NCI-H187 treated with DMSO at 0.1 percent for 48 hours (cell line): ENCODE results near the gene PGM2L1.
"Not testable (repeated sequence)": the region's sequence is repeated elsewhere in the genome, so short reads cannot be mapped to it uniquely, and the experiment has no call there.

Experiments used
- DNase-seq: peaks from one replicate; lab custom pipeline; 2025; lab: John Stamatoyannopoulos, UW

PGM2L1 gene

DNA sequence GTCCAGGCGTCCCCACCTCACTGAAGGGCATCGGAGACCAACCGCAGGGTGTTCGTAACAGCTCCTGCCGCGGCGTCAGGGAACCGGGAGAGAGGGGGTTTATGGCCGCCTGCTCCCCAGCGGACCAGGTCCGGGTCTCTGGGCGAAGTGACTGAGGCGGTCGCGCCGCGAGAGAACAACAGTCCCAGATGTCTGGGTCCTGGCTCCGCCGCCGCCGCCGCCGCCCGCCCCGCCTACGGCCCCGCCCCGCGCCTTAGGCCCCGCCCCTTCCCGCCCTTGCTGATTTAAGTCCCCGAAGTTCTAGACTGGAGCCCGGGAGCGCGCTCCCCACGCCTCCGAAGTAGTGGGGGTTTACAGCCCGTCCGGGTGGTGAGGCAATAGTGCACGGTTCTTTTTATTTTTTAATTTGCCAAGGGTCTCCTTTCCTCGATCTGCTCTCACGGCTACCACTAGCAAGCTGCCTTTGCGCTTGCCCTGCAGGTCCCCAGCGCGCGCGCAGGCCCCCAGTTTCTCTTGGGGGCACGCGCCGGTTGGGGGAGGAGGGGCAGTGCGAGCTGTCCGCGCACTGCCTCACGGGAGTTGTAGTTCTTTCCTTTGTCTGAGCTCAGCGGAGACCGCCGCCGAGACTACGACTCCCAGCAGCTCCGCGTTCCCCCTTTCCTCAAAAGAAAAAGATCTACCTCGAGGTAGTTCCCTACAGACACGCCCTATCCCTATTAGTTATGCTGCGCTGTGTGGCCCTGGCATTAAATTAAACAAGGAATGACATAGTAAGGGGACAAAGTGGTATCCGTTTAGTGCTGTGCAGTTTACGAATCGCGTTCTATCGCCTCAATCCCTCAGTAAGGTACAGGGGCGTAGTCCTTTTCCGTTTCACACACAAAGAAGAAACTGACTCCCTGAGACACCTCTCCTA is at the start of gene PGM2L1:
Gene PGM2L1, minus strand, starts transcription at position 190 of the 916 bp plus-strand sequence. CDS start 272 bp downstream, outside the sequence.
- DNase-seq, result peak; percentile 86

DNA sequence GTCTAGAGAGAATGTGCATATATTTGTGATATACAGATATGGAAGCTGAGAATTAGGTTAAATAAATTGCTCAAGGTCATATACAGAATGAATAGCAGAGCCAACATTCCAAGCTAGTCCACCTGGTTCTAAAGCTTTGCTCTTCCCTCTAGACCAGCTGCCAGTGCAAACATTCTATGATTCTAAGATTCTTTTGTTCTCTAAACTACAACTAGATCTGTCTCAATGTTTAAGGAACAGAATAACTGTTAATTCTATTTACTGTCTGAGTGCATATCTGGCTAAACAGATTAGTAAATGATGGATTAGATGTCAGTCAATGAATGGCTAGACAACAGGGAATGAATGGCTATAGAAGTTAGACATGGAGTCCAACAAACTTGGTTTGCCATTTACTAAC is 49.5 kb upstream of the PGM2L1 start:
- DNase-seq, result no peak

GRCh38 chr11:74446532-74446938 is 48.3 kb upstream of the PGM2L1 start:
- DNase-seq, result no peak

DNA sequence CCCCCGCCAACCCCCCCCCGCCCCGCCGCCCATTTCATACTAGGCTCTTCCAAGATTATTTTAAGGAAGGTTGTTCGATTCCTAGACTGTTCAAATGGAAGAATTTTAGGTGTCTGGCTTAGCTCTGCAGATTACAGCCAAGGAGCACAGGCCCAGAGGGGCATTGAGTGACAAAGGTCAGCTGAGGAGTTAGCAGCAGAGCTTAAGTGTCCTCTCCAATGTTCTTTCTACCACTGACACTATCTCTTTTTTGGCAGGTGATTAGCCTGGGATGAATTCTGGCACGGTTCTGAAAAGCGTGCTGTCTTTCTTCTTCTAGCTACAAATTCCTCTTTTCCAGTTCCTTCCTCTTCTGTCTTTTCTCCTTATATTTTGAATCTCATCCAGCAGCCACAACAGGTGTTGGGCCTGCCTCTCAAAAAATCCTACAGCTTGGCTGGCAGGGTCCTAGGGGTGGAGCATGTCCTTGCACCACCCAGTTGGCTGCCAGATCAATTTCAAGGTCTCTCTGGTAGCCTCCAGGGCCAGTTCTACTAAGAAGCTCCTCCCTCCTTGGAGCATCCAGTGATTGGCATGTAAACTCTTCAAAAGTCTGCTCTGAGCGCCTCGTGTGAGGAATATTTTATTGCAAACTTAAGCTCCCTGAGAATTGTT is 46.1 kb upstream of the PGM2L1 start:
- DNase-seq, result no peak

- DNase-seq, result peak; percentile 40
Observed at GRCh38 chr11:74443071-74443864, 45.0 kb upstream of the PGM2L1 start.

- DNase-seq, result no peak
Observed at GRCh38 chr11:74442636-74443035, 44.4 kb upstream of the PGM2L1 start.

- DNase-seq, result no peak
Observed at GRCh38 chr11:74438681-74439080, 40.4 kb upstream of the PGM2L1 start.

GRCh38 chr11:74437441-74438042 is 39.3 kb upstream of the PGM2L1 start:
- no peak for DNase-seq

GRCh38 chr11:74434528-74434927 is 36.3 kb upstream of the PGM2L1 start:
- DNase-seq, result no peak

DNA sequence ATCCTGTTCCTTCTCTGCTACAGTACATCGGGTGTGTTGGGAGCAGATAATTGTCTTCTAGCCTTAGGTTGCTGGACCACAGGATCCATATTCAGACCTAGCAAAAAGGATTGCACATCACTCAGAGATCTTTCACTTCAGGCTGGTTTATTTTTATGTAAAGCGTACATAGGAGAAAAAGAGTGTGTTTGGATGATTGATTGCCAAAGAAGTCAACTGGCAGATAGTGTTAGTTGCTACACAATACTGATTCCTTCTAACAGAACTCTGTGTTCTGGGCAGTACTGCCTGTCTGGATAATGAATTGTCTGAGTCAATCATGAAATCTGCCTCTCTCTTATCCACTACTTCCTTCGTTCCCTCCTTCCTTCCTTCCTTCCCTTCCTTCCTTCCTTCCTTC is 31.0 kb upstream of the PGM2L1 start:
- DNase-seq, result no peak

DNA sequence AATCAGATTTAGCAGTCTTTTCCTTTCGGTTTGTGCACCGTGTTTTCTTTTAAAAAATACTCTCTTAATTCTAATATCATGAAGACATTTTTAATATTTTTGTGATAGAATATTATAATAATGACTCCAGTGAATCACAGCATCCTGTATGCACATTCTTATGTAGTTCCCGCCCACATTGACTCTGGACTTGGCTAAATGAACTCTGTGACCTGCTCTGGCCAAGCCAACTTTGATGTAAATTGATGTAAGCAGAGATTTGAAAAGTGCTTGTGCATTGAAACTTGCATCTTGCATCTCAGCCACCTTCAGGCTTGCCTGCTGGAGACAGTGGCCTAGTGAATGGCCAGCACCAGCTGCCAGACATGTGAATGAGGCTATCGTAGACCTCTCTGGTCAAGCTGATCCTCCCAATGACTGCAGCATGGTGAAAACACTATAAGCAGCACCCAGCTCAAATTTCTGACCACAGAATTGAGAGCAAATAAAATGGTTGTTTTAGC is 29.2 kb upstream of the PGM2L1 start:
- DNase-seq, result no peak

- no peak for DNase-seq
Observed at GRCh38 chr11:74425100-74425499, 26.9 kb upstream of the PGM2L1 start.

DNA sequence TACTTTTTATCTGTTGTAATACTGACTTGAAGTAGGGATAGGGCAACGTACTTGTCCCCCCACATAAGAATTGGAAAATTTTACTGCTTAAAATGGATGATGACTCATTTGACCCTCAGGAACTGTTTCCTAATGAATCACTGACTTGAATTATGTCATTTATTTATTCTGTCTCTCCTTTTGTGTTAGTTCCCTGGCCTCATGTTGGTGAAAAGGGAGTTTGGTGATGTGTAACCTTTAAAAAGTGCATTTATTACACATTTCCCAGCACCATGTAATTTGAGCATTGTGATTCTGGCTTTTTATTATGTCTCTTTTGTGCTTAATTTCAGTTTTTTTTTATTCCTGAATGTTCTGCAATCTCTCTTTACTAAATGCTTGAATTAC is 20.3 kb upstream of the PGM2L1 start:
- DNase-seq, result no peak

DNA sequence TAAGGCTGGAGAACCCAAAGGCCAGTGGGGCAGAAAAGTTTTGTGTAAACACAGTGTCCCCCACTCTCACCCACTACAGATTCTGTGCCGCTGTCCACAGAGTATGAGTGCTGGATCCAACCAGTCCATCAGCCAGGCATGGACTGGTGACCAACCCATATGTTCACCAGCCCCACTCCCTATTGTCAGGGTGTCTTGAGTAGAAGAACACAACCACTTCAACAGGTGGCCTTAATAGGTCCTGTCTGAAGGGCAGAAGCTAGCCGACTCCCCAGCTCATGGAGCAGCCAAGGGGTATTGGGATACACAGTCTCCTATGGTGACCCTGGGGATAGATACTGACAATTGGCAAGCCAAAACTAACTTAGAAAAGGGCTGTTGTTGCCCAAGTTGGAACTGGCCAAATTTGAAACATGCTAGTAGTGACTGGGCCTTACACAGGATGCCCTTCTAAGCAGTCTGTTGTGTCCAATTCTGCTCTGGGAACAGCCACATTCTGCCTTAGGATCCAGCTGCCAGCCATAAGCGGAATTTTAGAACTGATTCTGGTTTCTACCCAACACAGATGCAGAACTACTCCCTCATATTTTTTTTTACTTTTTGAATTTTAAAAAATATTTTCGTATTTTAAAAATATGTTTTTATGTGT is 19.8 kb upstream of the PGM2L1 start:
- no peak for DNase-seq

- no peak for DNase-seq
Observed at GRCh38 chr11:74417379-74417804, 19.2 kb upstream of the PGM2L1 start.

GRCh38 chr11:74416974-74417373 is 18.7 kb upstream of the PGM2L1 start:
- DNase-seq, result not testable (repeated sequence)

DNA sequence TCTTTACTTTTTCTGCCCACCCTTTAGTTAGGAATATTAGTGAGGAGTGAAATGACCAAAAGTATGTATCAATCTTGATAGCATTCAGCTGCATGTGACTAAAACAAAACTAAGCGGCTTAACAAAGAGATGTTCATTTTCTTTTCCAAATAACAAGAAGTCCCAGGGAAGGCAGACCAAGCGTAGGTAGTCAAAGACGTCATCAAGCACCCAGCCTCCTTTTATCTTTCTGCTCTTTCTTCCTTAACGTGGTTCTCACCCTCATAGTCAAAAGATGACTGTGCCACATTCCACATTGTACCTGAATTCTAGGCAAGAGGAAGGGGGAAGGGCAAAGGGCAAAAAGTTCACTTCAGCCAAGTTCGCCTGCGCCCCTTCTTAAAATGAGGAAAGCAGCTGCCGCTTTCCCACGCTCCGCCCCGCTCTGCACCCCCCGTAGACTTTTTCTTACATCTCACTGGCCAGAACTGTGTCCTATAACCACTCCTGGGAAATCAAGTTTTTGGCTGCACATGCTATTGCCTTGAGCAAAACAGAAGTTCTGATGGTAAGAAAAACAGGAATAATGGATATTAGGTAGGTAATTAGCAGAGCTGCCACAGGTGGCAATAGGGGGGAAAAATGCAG is 14.6 kb upstream of the PGM2L1 start:
- no peak for DNase-seq

GRCh38 chr11:74412321-74412720 is 14.1 kb upstream of the PGM2L1 start:
- DNase-seq, result no peak

DNA sequence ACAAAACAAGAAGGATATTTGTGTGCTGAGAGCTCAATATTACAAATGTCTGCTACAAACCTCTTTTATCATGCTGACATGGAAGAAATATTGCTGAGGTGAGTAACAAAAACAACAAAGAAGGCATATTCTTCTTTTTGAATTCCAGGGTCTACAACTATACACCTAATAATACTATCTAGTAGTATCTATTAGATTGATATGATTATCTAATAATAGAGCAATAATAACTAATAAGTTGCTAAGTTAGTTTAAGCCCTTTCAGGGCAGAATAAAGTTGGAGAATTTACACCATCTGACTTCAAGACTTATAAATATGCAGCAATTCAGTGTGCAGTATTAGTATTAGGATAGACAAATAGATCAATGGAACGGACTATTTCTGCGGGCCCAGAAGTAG is 11.4 kb upstream of the PGM2L1 start:
- no peak for DNase-seq

DNA sequence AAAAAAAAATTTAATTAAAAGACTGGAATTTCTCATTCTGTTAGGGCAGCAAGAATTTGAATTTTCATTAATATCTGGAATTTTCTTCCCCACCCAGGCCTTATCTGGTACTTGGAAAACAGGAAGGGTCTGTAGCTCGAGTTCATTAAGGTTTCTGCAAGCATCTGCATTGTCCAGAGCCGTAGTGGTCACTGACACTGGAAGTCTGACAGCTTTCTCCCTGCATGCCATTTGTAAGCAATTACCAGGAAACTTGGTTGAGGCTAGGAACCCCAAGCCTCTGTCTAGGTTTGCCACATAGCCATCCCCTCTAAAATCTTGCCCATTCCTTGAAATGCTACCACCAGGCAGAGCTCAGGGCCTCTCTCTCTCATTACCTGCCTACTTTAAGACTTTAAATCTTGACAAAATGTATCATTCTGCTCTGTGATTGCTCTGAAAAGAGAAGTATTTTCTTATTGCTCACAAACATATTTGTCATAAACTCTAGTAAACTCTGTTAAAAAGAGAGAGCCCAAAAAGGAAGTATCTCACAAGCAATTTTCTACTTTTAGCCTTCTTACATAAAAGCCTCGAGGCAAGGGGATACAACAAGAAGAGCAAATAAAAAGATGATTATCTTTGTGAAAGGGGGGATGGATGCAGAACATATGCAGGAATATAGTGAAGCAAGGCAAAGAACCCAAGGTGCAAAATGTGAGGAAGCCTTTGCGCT is 5.5 kb upstream of the PGM2L1 start:
- no peak for DNase-seq
